Neuronal stem cell (in vitro differentiated cells): ENCODE data around the gene NTN4.

Source experiments
- DNase-seq: peaks from one replicate; pipeline ENCODE4 v3.0.0-alpha.2; 2013; ENCODE audit warnings: low spot score
- H2AFZ ChIP-seq: one replicate; pipeline ENCODE4 v1.6.1; 2013; ENCODE audit warnings: mild to moderate bottlenecking, low read length, inconsistent platforms
- H2AK5ac ChIP-seq: 2 replicates; pipeline ENCODE4 v1.6.1; 2013; ENCODE audit warnings: low read depth, mild to moderate bottlenecking, inconsistent platforms, low read length, moderate library complexity, mixed read lengths
- H2BK120ac ChIP-seq: 2 replicates; pipeline ENCODE4 v1.6.1; 2013; ENCODE audit warnings: low read depth, mild to moderate bottlenecking, inconsistent platforms, low read length, moderate library complexity, mixed read lengths
- H2BK12ac ChIP-seq: one replicate; pipeline ENCODE4 v1.6.1; 2013; ENCODE audit warnings: low read length, inconsistent platforms
- H2BK15ac ChIP-seq: 2 replicates; pipeline ENCODE4 v1.6.1; 2013; ENCODE audit warnings: mild to moderate bottlenecking, low read length, inconsistent platforms, mixed read lengths
- H2BK5ac ChIP-seq: one replicate; pipeline ENCODE4 v1.6.1; 2013; ENCODE audit warnings: inconsistent platforms, mild to moderate bottlenecking, low read length, moderate library complexity
- H3K14ac ChIP-seq: one replicate; pipeline ENCODE4 v1.6.1; 2013; ENCODE audit warnings: low read length, inconsistent platforms
- H3K18ac ChIP-seq: 2 replicates; pipeline ENCODE4 v1.6.1; 2013; ENCODE audit warnings: low read length, inconsistent platforms
- H3K23ac ChIP-seq: 2 replicates; pipeline ENCODE4 v1.6.1; 2013; ENCODE audit warnings: low read depth, mild to moderate bottlenecking, mixed read lengths, low read length, inconsistent platforms; ENCODE audit not compliant: poor library complexity
- H3K27ac ChIP-seq: replicated peaks from 3 replicates; pipeline ENCODE4 v1.5.1; 2013; ENCODE audit warnings: low read length, inconsistent platforms
- H3K27me3 ChIP-seq, 3 experiments: 2 replicates each; pipeline ENCODE4 v1.6.1; 2013; ENCODE audit warnings: low read length in 3 of 3, mild to moderate bottlenecking in 2 of 3, inconsistent platforms in 1 of 3, low read depth in 1 of 3, mixed read lengths in 1 of 3, moderate library complexity in 1 of 3; ENCODE audit not compliant: control insufficient read depth in 3 of 3, insufficient read depth in 3 of 3
- H3K36me3 ChIP-seq, 2 donors: replicated peaks in 1 of 2; 2 replicates each; pipeline ENCODE4 v1.6.1; 2013; ENCODE audit warnings: low read length in 2 of 2; ENCODE audit not compliant: control insufficient read depth in 2 of 2, insufficient read depth in 2 of 2
- H3K4ac ChIP-seq: 2 replicates; pipeline ENCODE4 v1.6.1; 2013; ENCODE audit warnings: inconsistent platforms, mild to moderate bottlenecking, low read length, moderate library complexity
- H3K4me1 ChIP-seq, 2 donors: 1 replicate in 1 of 2; 2 replicates in 1 of 2; pipeline ENCODE4 v1.6.1; 2013; ENCODE audit warnings: low read length in 2 of 2, low read depth in 1 of 2; ENCODE audit not compliant: control insufficient read depth in 2 of 2, insufficient read depth in 1 of 2
- H3K4me2 ChIP-seq: one replicate; pipeline ENCODE4 v1.6.1; 2013; ENCODE audit warnings: mild to moderate bottlenecking, low read length, inconsistent platforms; ENCODE audit not compliant: insufficient read depth, poor library complexity, severe bottlenecking
- H3K4me3 ChIP-seq, 2 donors: 2 replicates each; pipeline ENCODE4 v1.5.1; 2013; ENCODE audit warnings: low read length in 2 of 2, mild to moderate bottlenecking in 2 of 2, inconsistent platforms in 1 of 2, moderate library complexity in 1 of 2
- H3K79me1 ChIP-seq: one replicate; pipeline ENCODE4 v1.6.1; 2013; ENCODE audit warnings: low read depth, mild to moderate bottlenecking, inconsistent platforms, low read length, moderate library complexity
- H3K9ac ChIP-seq: one replicate; pipeline ENCODE4 v1.6.1; 2013; ENCODE audit warnings: mild to moderate bottlenecking, low read depth, low read length, inconsistent platforms; ENCODE audit not compliant: poor library complexity
- H3K9me3 ChIP-seq, 2 donors: replicated peaks in 1 of 2; 2 replicates each; pipeline versions ENCODE3 to v1.6.1; 2013; ENCODE audit warnings: low read length in 2 of 2, mild to moderate bottlenecking in 2 of 2, inconsistent platforms in 1 of 2, low read depth in 1 of 2, mixed read lengths in 1 of 2, moderate library complexity in 1 of 2; ENCODE audit not compliant: control insufficient read depth in 2 of 2, insufficient read depth in 1 of 2
- H4K8ac ChIP-seq: one replicate; pipeline ENCODE4 v1.6.1; 2013; ENCODE audit warnings: low read depth, mild to moderate bottlenecking, inconsistent platforms, low read length, moderate library complexity
- H4K91ac ChIP-seq: one replicate; pipeline ENCODE4 v1.6.1; 2013; ENCODE audit warnings: low read length, low read depth, mild to moderate bottlenecking, inconsistent platforms; ENCODE audit not compliant: poor library complexity
- WGBS, 2 donors: extraction: QIAGEN DNeasy Blood & Tissue Kit; methylation state at CpG; one replicate each; pipeline ENCODE4 v1.1.7; 2013; ENCODE audit warnings: missing lambda C conversion rate in 2 of 2, mixed read lengths in 1 of 2; ENCODE audit not compliant: insufficient read length in 2 of 2, insufficient replicate concordance in 1 of 2; ENCODE audit errors: extremely low coverage in 2 of 2; 5-methylcytosine and 5-hydroxymethylcytosine counted together

NTN4 gene

DNA sequence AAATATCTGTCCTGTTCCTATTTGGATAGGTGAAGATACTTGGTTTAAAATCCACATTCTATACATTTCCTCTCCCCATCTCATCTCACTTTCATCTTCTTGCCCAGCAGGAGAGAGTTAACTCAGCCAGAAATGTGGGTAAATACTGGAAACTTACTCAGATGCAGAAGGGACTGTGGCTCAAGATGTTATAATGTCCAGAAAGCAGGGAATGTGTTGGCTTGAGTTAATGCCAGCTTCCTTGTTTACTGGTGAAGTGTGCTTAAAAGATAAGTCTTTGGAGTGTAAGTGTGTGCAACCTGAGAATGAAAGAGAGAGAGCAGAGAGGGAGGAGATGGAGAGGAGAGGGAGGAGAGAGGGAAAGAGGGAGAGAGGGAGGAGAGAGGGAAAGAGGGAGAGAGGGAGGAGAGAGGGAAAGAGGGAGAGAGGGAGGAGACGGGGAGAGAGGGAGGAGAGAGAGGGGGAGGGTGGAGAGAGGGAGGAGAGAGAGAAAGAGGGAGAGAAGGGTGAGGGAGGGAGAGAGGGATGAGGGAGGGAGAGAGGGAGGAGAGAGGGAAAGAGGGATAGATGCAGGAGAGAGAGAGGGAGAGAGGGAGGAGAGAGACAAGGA is 46.2 kb upstream of the NTN4 start:
- DNase-seq: no peak
- Histone ChIP-seq H3K4me2 (no peak overlapping the region), H3K4me3 (no peak overlapping the region)

DNA sequence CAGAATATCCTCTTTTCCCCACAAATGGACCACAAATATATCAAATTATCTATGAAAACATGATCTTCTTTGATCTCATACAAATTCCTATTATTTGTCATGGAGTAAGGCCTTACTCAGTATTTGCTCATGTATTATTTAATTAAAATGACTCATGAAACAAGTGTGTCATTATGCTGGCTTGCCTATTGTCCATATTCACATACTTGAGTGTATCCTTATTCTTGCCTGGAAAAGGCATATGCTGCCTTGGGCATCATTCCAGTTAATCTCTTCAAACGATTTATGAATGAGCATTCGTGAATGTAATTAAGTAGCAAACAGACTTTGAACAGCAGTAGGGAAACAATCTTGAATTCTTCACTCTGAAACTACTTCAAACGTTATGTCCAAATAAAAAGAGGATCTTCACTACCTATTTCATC is 45.6 kb upstream of the NTN4 start:
- no peak overlapping the region for H2AK5ac ChIP-seq
- no peak overlapping the region for H3K18ac ChIP-seq
- no peak for DNase-seq
- no peak overlapping the region for H3K14ac ChIP-seq
- H3K23ac ChIP-seq: no peak overlapping the region
- peaks cover 0 to 3% (median 0%) of the 10 kb centered on the region in 3 experiments for H3K27me3 ChIP-seq
- H3K4ac ChIP-seq: no peak overlapping the region
- no peak overlapping the region for H2BK5ac ChIP-seq
- H3K9ac ChIP-seq: no peak overlapping the region
- H2BK12ac ChIP-seq: no peak overlapping the region
- H2BK15ac ChIP-seq: no peak overlapping the region
- no peaks in the 10 kb centered on the region for H3K79me1 ChIP-seq
- H2BK120ac ChIP-seq: no peak overlapping the region
- H4K91ac ChIP-seq: no peak overlapping the region
- H3K4me3 ChIP-seq: no peak overlapping the region
- H3K4me1 ChIP-seq: no peaks in the 10 kb centered on the region
- H3K4me2 ChIP-seq: no peak overlapping the region
- H4K8ac ChIP-seq: no peak overlapping the region
- H3K27ac ChIP-seq: no peak overlapping the region
- H2AFZ ChIP-seq: no peak overlapping the region
- no CpG with 5 or more reads among the region's 3 CpGs for WGBS, 2 donors
- no peaks in the 10 kb centered on the region for H3K9me3 ChIP-seq
- no peaks in the 10 kb centered on the region for H3K36me3 ChIP-seq

More for the DNA sequence above, 46.2 kb upstream of the NTN4 start:
- no peak overlapping the region for H4K8ac ChIP-seq
- H3K4me1 ChIP-seq: no peaks in the 10 kb centered on the region
- H3K9ac ChIP-seq: no peak overlapping the region
- no peak overlapping the region for H2BK15ac ChIP-seq
- WGBS, 2 donors: no CpG with 5 or more reads among the region's 1 CpG
- H3K9me3 ChIP-seq: no peaks in the 10 kb centered on the region
- no peak overlapping the region for H3K4ac ChIP-seq
- peaks cover 0 to 3% (median 0%) of the 10 kb centered on the region in 3 experiments for H3K27me3 ChIP-seq
- H3K23ac ChIP-seq: no peak overlapping the region
- no peaks in the 10 kb centered on the region for H3K36me3 ChIP-seq
- H2AK5ac ChIP-seq: no peak overlapping the region
- no peak overlapping the region for H2BK5ac ChIP-seq
- H3K79me1 ChIP-seq: no peaks in the 10 kb centered on the region
- H2BK12ac ChIP-seq: no peak overlapping the region
- H4K91ac ChIP-seq: no peak overlapping the region
- no peak overlapping the region for H3K18ac ChIP-seq
- no peak overlapping the region for H3K14ac ChIP-seq
- H2BK120ac ChIP-seq: no peak overlapping the region
- H2AFZ ChIP-seq: no peak overlapping the region
- H3K27ac ChIP-seq: no peak overlapping the region

DNA sequence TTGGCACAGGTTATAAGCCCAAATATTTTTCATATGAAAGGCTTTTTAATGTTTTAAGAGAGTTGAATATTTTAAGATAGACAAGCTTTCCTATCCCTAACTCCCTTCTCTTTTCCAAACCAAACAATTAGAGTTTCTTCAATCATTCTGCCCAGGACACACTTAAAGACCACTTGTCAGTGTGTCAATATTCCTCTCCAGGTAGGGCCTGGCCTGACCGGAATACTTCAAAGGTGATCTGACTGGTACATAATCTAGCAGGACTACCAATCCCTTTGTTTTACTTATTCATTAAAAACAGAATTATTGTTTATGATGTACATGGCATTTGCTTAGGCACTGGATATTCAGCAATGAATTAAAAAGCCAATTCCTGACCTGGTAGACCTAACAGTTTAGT is 44.0 kb upstream of the NTN4 start:
- Histone ChIP-seq H3K27ac (no peak overlapping the region), H2BK12ac (no peak overlapping the region), H3K4ac (no peak overlapping the region), H3K4me1 (no peaks in the 10 kb centered on the region), H3K9me3 (no peaks in the 10 kb centered on the region), H3K14ac (no peak overlapping the region), H4K91ac (no peak overlapping the region), H3K9ac (no peak overlapping the region), H4K8ac (no peak overlapping the region), H2BK15ac (no peak overlapping the region), H2AK5ac (no peak overlapping the region), H3K27me3 (peaks cover 0 to 3% (median 0%) of the 10 kb centered on the region in 3 experiments), H3K23ac (no peak overlapping the region), H3K4me3 (no peak overlapping the region), H2BK5ac (no peak overlapping the region), H3K36me3 (no peaks in the 10 kb centered on the region), H3K18ac (no peak overlapping the region), H2BK120ac (no peak overlapping the region), H3K4me2 (no peak overlapping the region), H3K79me1 (no peaks in the 10 kb centered on the region), H2AFZ (no peak overlapping the region)
- WGBS, 2 donors: no CpG with 5 or more reads among the region's 1 CpG
- DNase-seq: no peak

DNA sequence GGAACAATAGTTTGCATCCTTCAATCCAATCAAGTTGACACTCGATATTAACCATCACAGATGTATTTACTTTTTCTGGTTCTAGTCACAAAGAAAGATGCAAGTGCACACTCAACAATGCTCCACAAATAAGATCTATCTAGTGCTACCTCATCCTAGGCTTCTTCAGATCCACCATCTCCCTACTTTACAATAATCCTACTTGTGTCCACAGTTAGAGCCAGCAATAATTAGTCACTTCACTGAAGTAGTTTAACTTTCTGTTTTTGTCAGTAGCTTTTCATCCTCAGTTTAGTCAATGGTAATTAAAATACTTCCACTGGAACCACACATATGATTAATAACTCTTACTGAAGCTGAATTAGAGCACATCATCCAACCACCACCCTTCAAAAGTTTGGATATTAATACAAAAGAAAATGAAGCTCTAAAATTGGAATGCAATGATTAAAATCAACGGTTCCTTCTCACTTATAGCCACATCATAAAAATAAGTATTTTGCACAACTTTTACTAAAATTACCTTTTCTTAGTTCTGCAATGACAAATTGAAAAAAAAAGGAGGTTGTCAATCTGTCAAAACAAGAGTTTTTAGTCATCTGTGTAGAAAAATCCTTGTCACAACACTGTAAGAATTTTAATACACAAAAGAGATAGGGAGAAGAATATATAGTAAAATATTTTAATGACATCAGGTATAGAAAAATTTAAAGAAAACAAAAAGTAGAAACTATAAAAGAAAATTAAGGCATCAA is 39.9 kb upstream of the NTN4 start:
- H2BK15ac ChIP-seq: no peak overlapping the region
- H3K14ac ChIP-seq: no peak overlapping the region
- no peak overlapping the region for H2BK12ac ChIP-seq
- H3K4ac ChIP-seq: no peak overlapping the region
- H2AFZ ChIP-seq: no peak overlapping the region
- H3K36me3 ChIP-seq: no peaks in the 10 kb centered on the region
- H3K9ac ChIP-seq: no peak overlapping the region
- H2BK120ac ChIP-seq: no peak overlapping the region
- no peaks in the 10 kb centered on the region for H3K79me1 ChIP-seq
- no peaks in the 10 kb centered on the region for H3K27me3 ChIP-seq
- H3K4me2 ChIP-seq: no peak overlapping the region
- H3K23ac ChIP-seq: no peak overlapping the region
- H3K27ac ChIP-seq: no peak overlapping the region
- no peak overlapping the region for H4K91ac ChIP-seq
- no peak overlapping the region for H2AK5ac ChIP-seq
- no peak for DNase-seq
- H3K9me3 ChIP-seq: no peaks in the 10 kb centered on the region
- no peak overlapping the region for H2BK5ac ChIP-seq
- H4K8ac ChIP-seq: no peak overlapping the region
- H3K4me1 ChIP-seq: peaks cover 7 to 10% of the 10 kb centered on the region in 2 donors
- whole genome bisulfite sequencing, 2 donors: no CpG with 5 or more reads among the region's 2 CpGs
- H3K4me3 ChIP-seq: no peak overlapping the region
- H3K18ac ChIP-seq: no peak overlapping the region
